Measurements from ENCODE around the gene CAPNS2.
"Not testable (repeated sequence)": the region's sequence is repeated elsewhere in the genome, so short reads cannot be mapped to it uniquely, and the experiment has no call there.

CAPNS2 gene

GRCh38 chr16:55568207-55568606 is 1.7 kb downstream of the CAPNS2 start:
- DNase-seq (ENCODE audit: low spot score), result no peak

DNA sequence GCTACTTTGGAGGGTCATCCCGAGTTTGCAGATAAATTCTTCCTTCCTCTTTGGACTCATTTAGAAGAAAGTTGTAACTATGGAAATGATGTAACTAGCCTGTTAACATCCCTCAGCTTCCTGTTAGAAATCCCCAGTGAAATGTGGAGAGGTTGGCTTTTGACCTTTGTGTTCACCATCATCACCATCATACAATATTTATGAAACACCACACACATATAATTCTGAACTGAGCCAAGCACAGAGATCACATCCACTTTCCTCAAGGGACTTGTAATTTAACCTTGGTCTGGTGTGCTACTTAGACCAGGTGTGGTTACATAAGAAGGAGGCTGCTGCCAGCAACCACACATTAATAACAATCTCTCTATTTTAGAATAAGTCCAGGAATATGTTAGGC is 2.5 kb downstream of the CAPNS2 start:
- DNase-seq (ENCODE audit: low spot score), result no peak

- no peak for DNase-seq (ENCODE audit: low spot score)
Measured at GRCh38 chr16:55570159-55570558, 3.7 kb downstream of the CAPNS2 start.

DNA sequence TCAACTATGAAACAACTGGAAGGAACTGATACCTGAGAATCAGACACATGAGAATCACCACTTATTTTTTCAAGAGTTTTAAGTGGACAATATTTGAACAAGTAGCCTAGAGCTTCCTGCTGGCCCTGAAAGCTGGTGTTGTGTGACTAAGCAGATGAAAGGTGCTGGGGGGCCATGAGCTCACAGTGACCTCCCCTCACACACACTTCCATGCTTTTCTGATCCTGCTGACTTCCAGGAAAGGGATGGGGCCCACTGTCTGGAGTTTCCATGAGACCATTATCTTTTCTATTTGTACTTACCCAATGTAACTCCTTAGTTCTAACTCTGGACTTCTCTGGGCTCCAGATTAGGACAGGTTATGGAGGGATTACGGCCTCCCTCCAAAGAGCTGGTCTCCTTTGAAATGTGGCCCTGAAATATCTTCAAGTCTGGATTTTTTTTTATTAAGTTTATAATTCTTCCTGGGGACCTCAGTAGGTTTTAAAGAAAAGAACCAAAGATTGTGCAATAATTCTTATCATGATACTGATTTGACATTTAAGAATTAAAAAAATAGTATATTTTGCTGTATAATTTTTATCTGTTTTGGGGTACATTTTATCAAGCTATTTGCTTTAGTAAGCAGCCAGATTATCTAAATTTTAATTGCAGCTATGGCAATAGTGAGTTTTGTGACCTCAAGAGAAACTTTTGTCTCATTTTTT is 4.9 kb downstream of the CAPNS2 start:
- DNase-seq (ENCODE audit: low spot score), result no peak

GRCh38 chr16:55572439-55572838 is 6.0 kb downstream of the CAPNS2 start:
- DNase-seq (ENCODE audit: low spot score), result no peak

DNA sequence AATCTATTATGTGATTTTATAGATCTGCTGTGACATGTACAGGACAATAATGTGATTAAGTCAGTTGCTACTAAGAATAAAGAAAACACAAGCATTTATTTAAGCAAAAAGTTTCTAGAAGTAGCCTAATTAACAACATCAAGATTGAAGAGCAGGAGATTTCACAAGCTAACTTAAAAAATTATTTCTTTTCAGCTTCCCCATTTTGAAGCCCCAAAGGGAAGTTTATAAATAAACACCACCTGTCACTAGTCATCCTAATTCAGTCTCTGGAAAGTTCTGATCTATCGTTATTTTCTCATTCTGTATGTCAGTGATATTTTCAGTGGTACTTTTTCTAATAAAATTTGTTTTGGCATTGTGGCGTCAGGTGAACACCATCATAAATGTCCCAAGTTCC is 8.3 kb downstream of the CAPNS2 start:
- no peak for DNase-seq (ENCODE audit: low spot score)

- no peak for DNase-seq (ENCODE audit: low spot score)
Measured at GRCh38 chr16:55575496-55575895, 9.0 kb downstream of the CAPNS2 start.

GRCh38 chr16:55576384-55576783 is 9.9 kb downstream of the CAPNS2 start:
- no peak for DNase-seq (ENCODE audit: low spot score)

DNA sequence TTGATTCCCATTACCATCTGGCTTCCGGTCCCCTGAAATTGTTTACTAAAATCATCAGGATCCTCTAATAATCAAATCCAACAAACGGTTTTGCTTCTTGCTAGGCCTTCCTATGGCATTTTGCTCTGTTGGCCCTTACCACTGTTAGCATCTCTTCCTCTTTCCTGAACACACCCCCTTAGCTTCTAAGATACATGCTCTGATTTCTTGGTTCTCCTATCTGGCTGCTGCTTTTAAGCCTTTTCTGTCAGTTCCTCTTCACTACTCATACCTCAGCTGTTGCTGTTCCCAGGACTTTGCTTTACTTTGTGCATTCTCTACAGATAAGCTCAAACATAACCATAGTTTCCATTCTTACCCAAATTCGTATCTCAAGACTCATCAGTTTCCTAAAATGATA is 11.4 kb downstream of the CAPNS2 start:
- DNase-seq (ENCODE audit: low spot score), result no peak

DNA sequence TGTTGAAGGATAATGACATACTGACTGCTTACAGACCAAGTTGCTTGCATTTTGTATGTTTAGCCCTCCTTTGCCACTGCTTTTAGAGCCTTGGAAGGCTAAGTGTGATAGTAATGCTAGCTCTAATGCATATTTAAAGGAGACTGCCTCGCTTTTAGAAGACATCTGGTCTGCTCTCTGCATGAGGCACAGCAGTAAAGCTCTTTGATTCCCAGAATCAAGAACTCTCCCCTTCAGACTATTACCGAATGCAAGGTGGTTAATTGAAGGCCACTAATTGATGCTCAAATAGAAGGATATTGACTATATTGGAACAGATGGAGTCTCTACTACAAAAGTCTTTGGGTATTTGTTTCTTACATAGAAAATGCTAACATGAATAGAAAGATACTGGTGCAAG is 19.1 kb downstream of the CAPNS2 start:
- DNase-seq (ENCODE audit: low spot score), result no peak

GRCh38 chr16:55588799-55589198 is 22.3 kb downstream of the CAPNS2 start:
- no peak for DNase-seq (ENCODE audit: low spot score)

DNA sequence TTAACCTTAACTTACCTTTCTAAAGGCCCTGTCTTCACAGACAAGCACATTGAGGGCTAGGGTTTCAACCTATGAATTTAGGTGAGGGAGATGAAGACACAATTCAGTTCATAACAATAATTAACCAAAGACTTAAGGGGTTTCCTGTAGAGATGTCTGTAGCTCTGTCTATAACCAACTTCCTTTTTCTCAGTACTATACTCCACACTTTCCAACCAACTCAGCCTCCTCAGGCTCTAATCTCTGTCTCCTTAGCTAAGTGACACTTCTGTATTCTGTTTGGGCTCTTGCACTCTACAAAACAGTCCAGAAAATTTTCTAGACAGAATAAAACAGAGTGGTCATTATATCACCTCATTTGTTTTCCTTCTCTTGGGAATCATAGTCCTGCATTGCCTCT is 25.8 kb downstream of the CAPNS2 start:
- no peak for DNase-seq (ENCODE audit: low spot score)

DNA sequence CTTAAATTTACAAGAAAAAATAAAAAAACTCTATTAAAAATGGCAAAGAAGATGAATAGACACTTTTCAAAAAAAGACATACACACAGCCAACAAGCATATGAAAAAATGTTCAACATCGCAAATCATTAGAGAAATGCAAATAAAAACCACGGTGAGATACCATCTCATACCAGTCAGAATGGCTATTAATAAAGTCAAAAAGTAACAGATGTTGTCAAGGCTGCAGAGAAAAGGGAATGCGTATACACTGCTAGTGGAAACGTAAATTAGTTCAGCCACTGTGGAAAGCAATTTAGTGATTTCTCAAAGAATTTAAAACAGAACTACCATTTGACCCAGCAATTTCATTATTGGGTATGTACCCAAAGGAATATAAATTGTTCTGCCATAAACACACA is 31.4 kb downstream of the CAPNS2 start:
- no peak for DNase-seq (ENCODE audit: low spot score)

- DNase-seq (ENCODE audit: low spot score), result no peak
Measured at GRCh38 chr16:55605754-55606336, 39.4 kb downstream of the CAPNS2 start.

- DNase-seq (ENCODE audit: low spot score), result no peak
Measured at GRCh38 chr16:55613613-55614335, 47.3 kb downstream of the CAPNS2 start.

DNA sequence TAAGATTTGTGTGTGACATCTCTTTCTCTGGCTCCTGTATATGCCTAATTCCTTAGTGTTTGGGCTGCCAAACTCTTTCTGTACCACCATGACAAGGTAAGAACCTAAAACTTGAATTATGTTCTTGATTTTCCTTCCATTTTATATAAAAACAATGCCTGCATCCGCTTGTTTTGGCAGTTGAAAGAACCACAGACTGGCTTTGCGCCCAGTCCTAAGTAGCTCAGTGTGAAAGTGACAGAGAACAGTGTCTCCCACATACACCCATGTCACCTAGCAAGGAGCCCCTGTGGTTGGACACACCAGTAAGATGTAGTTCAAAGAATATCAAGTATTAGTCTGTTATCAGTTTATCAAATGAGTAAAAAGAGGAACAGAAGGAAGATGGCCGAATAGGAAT is 48.6 kb downstream of the CAPNS2 start:
- no peak for DNase-seq (ENCODE audit: low spot score)

- not testable (repeated sequence) for DNase-seq (ENCODE audit: low spot score)
Measured at GRCh38 chr16:55615670-55616069, 49.2 kb downstream of the CAPNS2 start.
